SJSA1 (cell line): Measurements from ENCODE around the gene IYD. TPM values are rescaled to one million over a fixed set of nuclear protein-coding genes. Genes with fewer than 3 reads are reported as not detected.
A peak's percentile ranks its signal among the peaks of the same experiment; 100 is the strongest.

Experiments used
- DNase-seq, 2 experiments: peaks; one replicate each; pipeline ENCODE4 v3.0.0-alpha.2; 2015 to 2020; ENCODE audit warnings: low spot score in 2 of 2, low read depth in 1 of 2
- H3K27ac ChIP-seq: fragments of 250-450 bp; sonication (Bioruptor Pico); 2 replicates; pipeline ENCODE4 v1.5.1; 2020; ENCODE audit warnings: mild to moderate bottlenecking, moderate library complexity
- H3K27me3 ChIP-seq: fragments of 250-450 bp; sonication (Bioruptor Pico); replicated peaks from 2 replicates; pipeline ENCODE4 v1.5.1; 2020; ENCODE audit warnings: mild to moderate bottlenecking, moderate library complexity
- H3K36me3 ChIP-seq: fragments of 250-450 bp; sonication (Bioruptor Pico); 2 replicates; pipeline ENCODE4 v1.5.1; 2020; ENCODE audit warnings: mild to moderate bottlenecking
- H3K4me1 ChIP-seq: fragments of 250-450 bp; sonication (Bioruptor Pico); replicated peaks from 2 replicates; pipeline ENCODE4 v1.6.1; 2021; ENCODE audit warnings: mild to moderate bottlenecking
- H3K4me3 ChIP-seq: fragments of 250-450 bp; sonication (Bioruptor Pico); 2 replicates; pipeline ENCODE4 v1.5.1; 2020; ENCODE audit warnings: mild to moderate bottlenecking
- H3K9me3 ChIP-seq: fragments of 250-450 bp; sonication (Bioruptor Pico); replicated peaks from 2 replicates; pipeline ENCODE4 v1.5.1; 2020; ENCODE audit warnings: mild to moderate bottlenecking
- total RNA-seq: library from RNA; depleted of rRNA; stranded (reverse); fragments of >200 nt; shearing (Covaris generic); gene quantifications from 2 replicates; pipeline ENCODE4 v1.2.3, GENCODE V29; 2014

The IYD gene
- total RNA-seq, 1 experiment from 2014 or later, result not detected

GRCh38 chr6:150394053-150394898 lies 25.5 kb downstream of the IYD start:
- H3K27ac ChIP-seq, result no peak overlapping the region

GRCh38 chr6:150394899-150395295 lies 26.1 kb downstream of the IYD start:
- H3K36me3 ChIP-seq, result no peaks in the 10 kb centered on the region
- no peaks in the 10 kb centered on the region for H3K9me3 ChIP-seq
- no peak overlapping the region for H3K27ac ChIP-seq
- no peaks in the 10 kb centered on the region for H3K27me3 ChIP-seq
- DNase-seq, result no peak
- H3K4me3 ChIP-seq, result no peak overlapping the region
- no peaks in the 10 kb centered on the region for H3K4me1 ChIP-seq

More at GRCh38 chr6:150394053-150394898, 25.5 kb downstream of the IYD start:
- Histone ChIP-seq H3K4me1 (no peaks in the 10 kb centered on the region), H3K27me3 (no peaks in the 10 kb centered on the region), H3K9me3 (no peaks in the 10 kb centered on the region), H3K36me3 (no peaks in the 10 kb centered on the region), H3K4me3 (no peak overlapping the region)
- no peak for DNase-seq

GRCh38 chr6:150395388-150396009 lies 26.7 kb downstream of the IYD start:
- no peaks in the 10 kb centered on the region for H3K9me3 ChIP-seq
- H3K27me3 ChIP-seq, result no peaks in the 10 kb centered on the region
- no peak overlapping the region for H3K4me3 ChIP-seq
- DNase-seq, result peak; percentile 44 to 52
- H3K36me3 ChIP-seq, result no peaks in the 10 kb centered on the region
- no peak overlapping the region for H3K27ac ChIP-seq
- no peaks in the 10 kb centered on the region for H3K4me1 ChIP-seq

GRCh38 chr6:150403458-150404246 lies 34.8 kb downstream of the IYD start:
- DNase-seq, result peak; percentile 94 to 96
- Histone ChIP-seq H3K27me3 (no peaks in the 10 kb centered on the region), H3K27ac (peak overlapping the region; percentile 86)

GRCh38 chr6:150406948-150407347 lies 38.1 kb downstream of the IYD start:
- H3K27me3 ChIP-seq, result no peaks in the 10 kb centered on the region
- no peaks in the 10 kb centered on the region for H3K36me3 ChIP-seq
- H3K9me3 ChIP-seq, result no peaks in the 10 kb centered on the region; the same call in 1 of the 2 replicates
- H3K27ac ChIP-seq, result no peak overlapping the region
- H3K4me3 ChIP-seq, result no peak overlapping the region
- no peak for DNase-seq
- peaks cover 34% of the 10 kb centered on the region for H3K4me1 ChIP-seq

More at GRCh38 chr6:150403458-150404246, 34.8 kb downstream of the IYD start:
- Histone ChIP-seq H3K4me1 (peaks cover 12% of the 10 kb centered on the region), H3K4me3 (no peak overlapping the region), H3K9me3 (no peaks in the 10 kb centered on the region; the same call in 1 of the 2 replicates), H3K36me3 (no peaks in the 10 kb centered on the region)

- DNase-seq, result no peak
- H3K36me3 ChIP-seq, result no peaks in the 10 kb centered on the region
- H3K4me1 ChIP-seq, result peaks cover 35% of the 10 kb centered on the region
- H3K27me3 ChIP-seq, result no peaks in the 10 kb centered on the region
- no peak overlapping the region for H3K27ac ChIP-seq
- no peaks in the 10 kb centered on the region; the same call in 1 of the 2 replicates for H3K9me3 ChIP-seq
- H3K4me3 ChIP-seq, result no peak overlapping the region
These were observed 40.0 kb downstream of the IYD start for GRCh38 chr6:150408842-150409241.

GRCh38 chr6:150409576-150410066 lies 40.8 kb downstream of the IYD start:
- H3K9me3 ChIP-seq, result no peaks in the 10 kb centered on the region; the same call in 1 of the 2 replicates
- no peaks in the 10 kb centered on the region for H3K36me3 ChIP-seq
- no peak overlapping the region for H3K4me3 ChIP-seq
- DNase-seq, result no peak
- H3K4me1 ChIP-seq, result peaks cover 31% of the 10 kb centered on the region
- H3K27ac ChIP-seq, result no peak overlapping the region
- H3K27me3 ChIP-seq, result no peaks in the 10 kb centered on the region

- no peaks in the 10 kb centered on the region; the same call in 1 of the 2 replicates for H3K9me3 ChIP-seq
- peaks cover 31% of the 10 kb centered on the region for H3K4me1 ChIP-seq
- H3K36me3 ChIP-seq, result no peaks in the 10 kb centered on the region
- DNase-seq, result no peak
- no peak overlapping the region for H3K27ac ChIP-seq
- no peaks in the 10 kb centered on the region for H3K27me3 ChIP-seq
- H3K4me3 ChIP-seq, result no peak overlapping the region
These were observed 41.6 kb downstream of the IYD start for GRCh38 chr6:150410399-150410798.

GRCh38 chr6:150410906-150411305 lies 42.1 kb downstream of the IYD start:
- H3K27ac ChIP-seq, result no peak overlapping the region; the same call in 1 of the 2 replicates
- no peaks in the 10 kb centered on the region for H3K36me3 ChIP-seq
- H3K4me1 ChIP-seq, result peaks cover 31% of the 10 kb centered on the region
- DNase-seq, result no peak
- no peak overlapping the region for H3K4me3 ChIP-seq
- no peaks in the 10 kb centered on the region for H3K27me3 ChIP-seq
- H3K9me3 ChIP-seq, result no peaks in the 10 kb centered on the region; the same call in 1 of the 2 replicates

GRCh38 chr6:150412221-150412620 lies 43.4 kb downstream of the IYD start:
- Histone ChIP-seq H3K36me3 (no peaks in the 10 kb centered on the region), H3K27ac (peak overlapping the region; percentile 14; the same call in 1 of the 2 replicates), H3K9me3 (no peaks in the 10 kb centered on the region), H3K27me3 (no peaks in the 10 kb centered on the region), H3K4me1 (peaks cover 31% of the 10 kb centered on the region), H3K4me3 (no peak overlapping the region)
- DNase-seq, result peak in 1 of 2 experiments; percentile 61

- Histone ChIP-seq H3K4me3 (no peak overlapping the region), H3K9me3 (no peaks in the 10 kb centered on the region), H3K27ac (no peak overlapping the region), H3K4me1 (peaks cover 37% of the 10 kb centered on the region), H3K36me3 (no peaks in the 10 kb centered on the region), H3K27me3 (no peaks in the 10 kb centered on the region)
- DNase-seq, result no peak
These were observed 44.4 kb downstream of the IYD start for GRCh38 chr6:150413198-150413597.

- no peaks in the 10 kb centered on the region for H3K27me3 ChIP-seq
- no peak overlapping the region for H3K27ac ChIP-seq
- H3K4me3 ChIP-seq, result no peak overlapping the region
- peaks cover 37% of the 10 kb centered on the region for H3K4me1 ChIP-seq
- DNase-seq, result no peak
- H3K9me3 ChIP-seq, result no peaks in the 10 kb centered on the region
- no peaks in the 10 kb centered on the region for H3K36me3 ChIP-seq
These were observed 45.0 kb downstream of the IYD start for GRCh38 chr6:150413781-150414281.

- Histone ChIP-seq H3K9me3 (no peaks in the 10 kb centered on the region), H3K4me3 (no peak overlapping the region), H3K4me1 (peaks cover 26% of the 10 kb centered on the region), H3K36me3 (no peaks in the 10 kb centered on the region), H3K27me3 (no peaks in the 10 kb centered on the region), H3K27ac (no peak overlapping the region)
- DNase-seq, result no peak
These were observed 47.3 kb downstream of the IYD start for GRCh38 chr6:150416128-150416527.
